ENCODE measurements around the gene C10orf88. TPM values are rescaled to one million over a fixed set of nuclear protein-coding genes. Genes with fewer than 3 reads are reported as not detected.

C10orf88 gene
- total and polyA plus RNA-seq, 2 experiments from 2014 or later = 5.6 to 11.1 TPM

DNA sequence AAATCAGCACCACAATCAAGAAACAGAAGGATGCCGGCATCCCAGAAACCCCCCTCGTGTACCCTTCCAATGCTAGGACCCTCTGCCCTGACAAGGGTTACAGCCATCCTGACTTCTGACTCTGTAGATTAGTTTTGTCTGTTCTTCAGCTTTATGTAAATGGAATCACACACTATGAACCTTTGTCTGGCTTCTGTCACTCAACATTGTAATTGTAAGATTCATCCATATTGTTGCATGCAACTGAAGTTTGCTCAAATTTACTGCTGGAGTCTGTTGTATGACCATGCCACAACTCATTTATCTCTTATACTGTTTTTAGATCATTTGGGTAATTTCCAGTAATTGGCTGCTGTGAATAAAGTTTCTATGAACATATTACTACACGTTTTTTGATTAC lies 46.1 kb upstream of the C10orf88 start:
- Mint-ChIP-seq H3K27me3 (ENCODE audit: insufficient read depth, low read depth, poor library complexity) (no peaks in the 10 kb centered on the region), H3K4me3 (no peak overlapping the region), H3K27ac (no peak overlapping the region), H3K9me3 (no peaks in the 10 kb centered on the region), H3K4me1 (peaks cover 9% of the 10 kb centered on the region; the same call in 2 of the 3 replicates), H3K36me3 (ENCODE audit: low read depth) (peaks cover 14% of the 10 kb centered on the region; the same call in 2 of the 3 replicates)
- Histone ChIP-seq H3K9me2 (ENCODE audit: insufficient read depth) (no peaks in the 10 kb centered on the region), H3K4me2 (no peak overlapping the region), H3K4me3 (no peak overlapping the region), H3K36me3 (ENCODE audit: insufficient read depth) (no peaks in the 10 kb centered on the region), H4K20me1 (replicated peaks; ENCODE audit: insufficient read depth) (peaks cover 28% of the 10 kb centered on the region), H3K27ac (ENCODE audit: low read depth) (no peak overlapping the region), H3K79me2 (replicated peaks; ENCODE audit: insufficient read depth) (peaks cover 63% of the 10 kb centered on the region), H3K27me3 (ENCODE audit: insufficient read depth) (no peaks in the 10 kb centered on the region), H3F3A (replicated peaks; ENCODE audit: low read depth) (no peaks in the 10 kb centered on the region), H3K4me1 (ENCODE audit: insufficient read depth) (no peaks in the 10 kb centered on the region), H2AFZ (no peak overlapping the region)
- TF ChIP-seq, protein P1, sequence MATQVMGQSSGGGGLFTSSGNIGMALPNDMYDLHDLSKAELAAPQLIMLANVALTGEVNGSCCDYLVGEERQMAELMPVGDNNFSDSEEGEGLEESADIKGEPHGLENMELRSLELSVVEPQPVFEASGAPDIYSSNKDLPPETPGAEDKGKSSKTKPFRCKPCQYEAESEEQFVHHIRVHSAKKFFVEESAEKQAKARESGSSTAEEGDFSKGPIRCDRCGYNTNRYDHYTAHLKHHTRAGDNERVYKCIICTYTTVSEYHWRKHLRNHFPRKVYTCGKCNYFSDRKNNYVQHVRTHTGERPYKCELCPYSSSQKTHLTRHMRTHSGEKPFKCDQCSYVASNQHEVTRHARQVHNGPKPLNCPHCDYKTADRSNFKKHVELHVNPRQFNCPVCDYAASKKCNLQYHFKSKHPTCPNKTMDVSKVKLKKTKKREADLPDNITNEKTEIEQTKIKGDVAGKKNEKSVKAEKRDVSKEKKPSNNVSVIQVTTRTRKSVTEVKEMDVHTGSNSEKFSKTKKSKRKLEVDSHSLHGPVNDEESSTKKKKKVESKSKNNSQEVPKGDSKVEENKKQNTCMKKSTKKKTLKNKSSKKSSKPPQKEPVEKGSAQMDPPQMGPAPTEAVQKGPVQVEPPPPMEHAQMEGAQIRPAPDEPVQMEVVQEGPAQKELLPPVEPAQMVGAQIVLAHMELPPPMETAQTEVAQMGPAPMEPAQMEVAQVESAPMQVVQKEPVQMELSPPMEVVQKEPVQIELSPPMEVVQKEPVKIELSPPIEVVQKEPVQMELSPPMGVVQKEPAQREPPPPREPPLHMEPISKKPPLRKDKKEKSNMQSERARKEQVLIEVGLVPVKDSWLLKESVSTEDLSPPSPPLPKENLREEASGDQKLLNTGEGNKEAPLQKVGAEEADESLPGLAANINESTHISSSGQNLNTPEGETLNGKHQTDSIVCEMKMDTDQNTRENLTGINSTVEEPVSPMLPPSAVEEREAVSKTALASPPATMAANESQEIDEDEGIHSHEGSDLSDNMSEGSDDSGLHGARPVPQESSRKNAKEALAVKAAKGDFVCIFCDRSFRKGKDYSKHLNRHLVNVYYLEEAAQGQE (IDR thresholded peaks at IDR 0.05; ENCODE audit: unreplicated experiment) = no peak
- ATAC-seq = no peak
- no peak for DNase-seq (ENCODE audit: low spot score)

DNA sequence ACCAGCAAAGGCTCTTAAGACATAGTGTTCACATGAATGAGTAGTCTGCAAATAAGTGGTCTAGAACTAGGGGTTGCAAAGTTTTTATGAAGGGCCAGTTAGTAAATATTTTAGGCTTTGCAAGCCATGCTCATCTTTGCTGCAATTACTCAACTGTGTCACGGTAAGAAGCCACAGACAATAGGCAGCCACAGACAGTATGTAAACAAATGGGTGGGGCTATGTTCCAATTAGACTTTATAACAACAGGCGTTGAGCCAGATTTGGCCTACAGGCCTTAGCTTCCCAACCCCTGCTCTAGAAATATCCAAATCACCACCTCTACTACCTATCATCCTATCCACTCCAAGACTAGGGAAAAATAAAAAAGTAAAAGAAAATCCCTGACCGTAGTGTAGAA lies 45.3 kb upstream of the C10orf88 start:
- Histone ChIP-seq H3K4me2 (no peak overlapping the region), H2AFZ (no peak overlapping the region), H3F3A (replicated peaks; ENCODE audit: low read depth) (no peaks in the 10 kb centered on the region), H3K27me3 (ENCODE audit: insufficient read depth) (no peaks in the 10 kb centered on the region), H3K79me2 (replicated peaks; ENCODE audit: insufficient read depth) (peaks cover 55% of the 10 kb centered on the region), H3K27ac (ENCODE audit: low read depth) (no peak overlapping the region), H3K36me3 (ENCODE audit: insufficient read depth) (no peaks in the 10 kb centered on the region), H4K20me1 (replicated peaks; ENCODE audit: insufficient read depth) (peaks cover 28% of the 10 kb centered on the region), H3K9me2 (ENCODE audit: insufficient read depth) (no peaks in the 10 kb centered on the region), H3K4me3 (no peak overlapping the region), H3K4me1 (ENCODE audit: insufficient read depth) (no peaks in the 10 kb centered on the region)
- peaks cover 9% of the 10 kb centered on the region; the same call in 2 of the 3 replicates for H3K4me1 Mint-ChIP-seq
- TF ChIP-seq POLR2AphosphoS5 (IDR thresholded peaks at IDR 0.05; ENCODE audit: low read depth) = no peak
- no peak for TF ChIP-seq ZNF331 (CRISPR knock-in tag; IDR thresholded peaks at IDR 0.05; ENCODE audit: low read depth)
- no peaks in the 10 kb centered on the region for H3K27me3 Mint-ChIP-seq (ENCODE audit: insufficient read depth, low read depth, poor library complexity)
- H3K4me3 Mint-ChIP-seq = no peak overlapping the region
- peaks cover 16% of the 10 kb centered on the region; the same call in 2 of the 3 replicates for H3K36me3 Mint-ChIP-seq (ENCODE audit: low read depth)
- H3K27ac Mint-ChIP-seq = no peak overlapping the region
- ATAC-seq (no peak), DNase-seq (ENCODE audit: low spot score) (no peak)
- no peaks in the 10 kb centered on the region for H3K9me3 Mint-ChIP-seq

DNA sequence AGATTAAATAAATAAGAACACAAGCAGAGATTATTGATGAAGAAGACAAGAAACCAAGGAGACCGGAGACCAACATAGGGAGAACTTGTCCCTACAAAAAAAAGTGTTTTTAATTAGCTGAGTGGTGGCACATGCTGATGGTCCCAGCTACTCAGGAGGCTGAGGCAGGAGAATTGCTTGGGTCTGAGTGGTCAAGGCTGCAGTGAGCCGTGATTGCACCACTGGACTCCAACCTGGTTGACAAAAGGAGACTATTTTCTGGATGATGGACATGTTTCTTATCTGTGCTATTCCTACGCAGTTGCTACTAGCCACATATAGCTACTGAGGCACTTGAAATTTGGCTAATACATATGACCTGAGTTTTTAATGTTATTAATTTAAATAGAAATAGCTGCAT lies 44.9 kb upstream of the C10orf88 start:
- H3K4me1 ChIP-seq (ENCODE audit: insufficient read depth) = no peaks in the 10 kb centered on the region
- peaks cover 20% of the 10 kb centered on the region for H3K36me3 Mint-ChIP-seq (ENCODE audit: low read depth)
- no peak overlapping the region for H3K4me3 Mint-ChIP-seq
- H3K9me3 Mint-ChIP-seq = no peaks in the 10 kb centered on the region
- no peak overlapping the region for H2AFZ ChIP-seq
- ATAC-seq (no peak), DNase-seq (ENCODE audit: low spot score) (no peak)
- no peak overlapping the region for H3K27ac ChIP-seq (ENCODE audit: low read depth)
- TF ChIP-seq ZNF331 (CRISPR knock-in tag; IDR thresholded peaks at IDR 0.05; ENCODE audit: low read depth) (no peak), EZH2 (IDR thresholded peaks at IDR 0.05; ENCODE audit: low read depth, unreplicated experiment) (no peak), NANOG (IDR thresholded peaks at IDR 0.05; ENCODE audit: borderline replicate concordance) (no peak), JUNB (IDR thresholded peaks at IDR 0.05; ENCODE audit: unreplicated experiment) (no peak), ZNF114 (CRISPR knock-in tag; IDR thresholded peaks at IDR 0.05) (no peak), CREB1 (CRISPR knock-in tag; IDR thresholded peaks at IDR 0.05; ENCODE audit: low read depth) (no peak)
- TF ChIP-seq, protein P1 (IDR thresholded peaks at IDR 0.05; ENCODE audit: unreplicated experiment) = no peak
- H3K27ac Mint-ChIP-seq = no peak overlapping the region
- H3K79me2 ChIP-seq (replicated peaks; ENCODE audit: insufficient read depth) = peaks cover 51% of the 10 kb centered on the region
- H3K4me3 ChIP-seq = no peak overlapping the region
- no peaks in the 10 kb centered on the region for H3K27me3 ChIP-seq (ENCODE audit: insufficient read depth)
- no peaks in the 10 kb centered on the region for H3F3A ChIP-seq (replicated peaks; ENCODE audit: low read depth)
- no peaks in the 10 kb centered on the region for H3K36me3 ChIP-seq (ENCODE audit: insufficient read depth)
- no peak overlapping the region for H3K4me2 ChIP-seq
- no peaks in the 10 kb centered on the region for H3K27me3 Mint-ChIP-seq (ENCODE audit: insufficient read depth, low read depth, poor library complexity)
- H3K4me1 Mint-ChIP-seq = peaks cover 9% of the 10 kb centered on the region; the same call in 2 of the 3 replicates
- H4K20me1 ChIP-seq (replicated peaks; ENCODE audit: insufficient read depth) = peaks cover 28% of the 10 kb centered on the region
- H3K9me2 ChIP-seq (ENCODE audit: insufficient read depth) = no peaks in the 10 kb centered on the region
